GM12872 (cell line): ENCODE measurements around the gene CDH15.

Source experiments
- CTCF ChIP-seq: IDR thresholded peaks from 3 replicates; pipeline ENCODE4 v1.5.1; 2011; ENCODE audit warnings: low read depth, mild to moderate bottlenecking, low read length, moderate library complexity; ENCODE audit not compliant: insufficient read depth

Gene CDH15

GRCh38 chr16:89197033-89197632 is 25.6 kb downstream of the CDH15 start:
- no peak for TF ChIP-seq CTCF

- TF ChIP-seq CTCF = no peak
Measured at GRCh38 chr16:89197633-89198416, 26.3 kb downstream of the CDH15 start.

GRCh38 chr16:89198417-89199240 is 27.1 kb downstream of the CDH15 start:
- no peak for TF ChIP-seq CTCF

- TF ChIP-seq CTCF = no peak
Measured at GRCh38 chr16:89199241-89200123, 27.9 kb downstream of the CDH15 start.

GRCh38 chr16:89200124-89200849 is 28.7 kb downstream of the CDH15 start, which contains the start of gene SLC22A31:
Gene SLC22A31 (minus strand): TSS chr16:89200537. CDS start chr16:89200501, 36 bp downstream.
- TF ChIP-seq CTCF = no peak

- TF ChIP-seq CTCF = no peak
Measured at GRCh38 chr16:89200850-89201411, 29.4 kb downstream of the CDH15 start.
